HG03103 (cell line): ENCODE data around the gene NCOA7.
"Not testable (repeated sequence)": the region's sequence is repeated elsewhere in the genome, so short reads cannot be mapped to it uniquely, and the experiment has no call there.

Source experiments
- ATAC-seq: cut with Tn5 transposase; IDR thresholded peaks from one replicate; pipeline ENCODE4 v1.9.1; 2021; ENCODE audit warnings: low read depth; ENCODE audit not compliant: unreplicated experiment

The NCOA7 gene

DNA sequence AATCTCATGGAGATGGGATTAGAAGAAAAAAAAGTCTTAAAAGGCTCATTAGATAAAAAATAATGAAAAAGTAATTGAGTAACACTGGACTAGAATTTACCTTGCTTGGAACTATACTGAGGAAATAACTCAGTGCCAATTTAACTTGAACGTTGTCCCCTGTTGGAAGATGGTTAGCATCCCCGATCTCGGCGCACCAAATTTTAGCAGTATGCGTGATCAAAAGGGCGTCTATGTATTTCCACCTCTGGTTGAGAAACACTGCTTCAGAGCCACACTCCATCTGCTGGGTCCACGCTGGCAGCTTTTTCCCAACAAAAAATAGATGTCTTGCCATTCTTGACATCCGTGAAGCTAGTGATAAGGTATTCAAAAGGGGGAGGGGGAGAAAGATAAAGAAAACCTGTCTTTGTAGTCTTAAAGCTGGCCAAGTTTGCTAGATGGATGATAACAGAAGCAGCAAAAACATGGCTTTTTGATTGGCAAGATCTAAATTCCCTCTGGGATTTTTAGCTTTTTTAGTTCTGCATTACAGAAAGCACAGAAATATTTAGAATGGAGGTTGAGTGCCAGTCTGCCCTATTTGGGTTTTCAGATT, 172.2 kb downstream of the NCOA7 start:
- no peak for ATAC-seq

DNA sequence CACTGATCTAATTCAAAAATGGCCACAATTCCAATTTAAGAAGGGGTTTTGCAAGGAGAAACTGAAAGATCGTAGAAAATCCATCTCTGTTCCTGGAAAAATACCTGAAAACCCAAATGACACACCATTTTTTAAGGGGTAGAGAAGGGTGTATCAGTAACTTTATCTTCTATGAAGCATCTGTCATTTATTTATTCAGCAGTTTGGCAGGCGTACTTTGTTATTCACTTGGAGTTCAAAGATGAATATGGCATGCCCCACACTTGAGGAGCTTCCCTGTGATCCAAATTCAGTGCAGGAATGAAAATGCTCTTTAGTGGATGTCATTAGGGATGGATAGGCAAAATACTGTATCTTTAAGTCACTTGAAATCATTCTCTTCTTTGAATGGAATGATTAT, 173.1 kb downstream of the NCOA7 start:
- ATAC-seq = no peak

DNA sequence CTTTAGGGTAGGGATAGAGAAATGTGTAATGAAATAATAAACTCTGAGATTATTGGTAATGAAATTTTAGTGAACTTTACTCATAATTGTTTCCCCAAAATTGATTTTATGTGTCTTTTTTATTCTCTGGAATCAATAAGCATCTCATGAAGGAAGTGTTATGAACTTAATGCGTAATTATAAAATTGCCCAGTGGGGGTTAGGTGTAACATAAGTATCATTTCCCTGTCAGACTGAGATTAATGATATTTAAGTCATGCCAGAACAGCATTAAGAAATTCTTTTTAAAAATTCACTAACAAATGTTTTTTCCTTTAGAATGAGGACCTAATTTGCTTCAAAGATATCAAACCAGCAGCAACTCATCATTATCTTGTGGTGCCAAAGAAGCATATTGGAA, 175.8 kb downstream of the NCOA7 start:
- ATAC-seq = no peak

DNA sequence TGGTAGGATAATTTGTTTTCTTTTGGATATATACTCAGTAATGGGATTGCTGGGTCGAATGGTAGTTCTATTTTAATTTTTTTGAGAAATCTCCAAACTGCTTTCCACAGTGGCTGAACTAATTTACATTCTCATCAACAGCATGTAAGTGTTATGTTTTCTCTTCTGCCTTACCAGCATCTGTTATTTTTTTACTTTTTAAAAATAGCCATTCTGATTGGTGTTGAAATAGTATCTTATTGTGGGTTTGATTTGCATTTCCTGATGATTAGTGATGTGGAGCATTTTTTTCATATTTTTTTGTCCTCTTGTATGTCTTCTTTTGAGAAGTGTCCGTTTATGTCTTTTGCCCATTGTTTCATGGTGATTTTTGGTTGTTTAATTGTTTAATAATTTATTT, 177.7 kb downstream of the NCOA7 start:
- ATAC-seq = no peak

DNA sequence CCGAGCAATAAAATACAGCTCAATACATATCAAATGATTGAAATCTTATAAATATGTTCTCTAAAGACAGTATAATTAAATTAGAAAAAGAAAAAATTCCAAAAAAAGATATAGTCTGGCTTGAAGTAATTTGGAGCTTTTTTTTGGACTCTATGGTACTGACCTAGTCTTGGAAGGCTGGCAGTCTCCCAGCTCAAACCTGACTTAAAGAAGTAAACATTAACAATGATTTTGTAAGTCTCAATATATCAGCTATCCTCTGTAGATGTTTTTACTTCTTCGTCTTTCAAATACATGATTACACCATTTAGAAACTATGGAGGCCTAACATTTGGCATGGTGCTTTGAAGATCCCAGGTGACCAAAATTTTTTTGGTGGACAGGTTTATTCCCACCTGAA, 180.0 kb downstream of the NCOA7 start:
- no peak for ATAC-seq

DNA sequence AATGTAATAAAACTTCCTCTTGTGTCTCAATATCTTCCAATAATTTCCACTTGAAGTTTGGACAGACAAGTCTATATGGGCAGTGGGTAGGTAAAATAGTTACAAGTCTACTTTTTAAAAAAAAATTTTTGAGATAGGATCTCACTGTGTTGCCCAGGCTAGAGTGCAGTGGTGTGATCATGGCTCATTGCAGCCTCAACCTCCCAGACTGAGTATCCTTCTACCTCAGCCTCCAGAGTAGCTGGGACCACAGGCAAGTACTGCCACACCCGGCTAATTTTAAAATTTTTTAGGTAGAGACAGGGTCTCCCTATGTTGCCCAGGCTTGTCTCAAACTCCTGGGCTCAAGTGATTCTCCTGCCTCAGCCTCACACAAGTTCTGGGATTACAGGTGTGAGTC, 181.7 kb downstream of the NCOA7 start:
- ATAC-seq = not testable (repeated sequence)

DNA sequence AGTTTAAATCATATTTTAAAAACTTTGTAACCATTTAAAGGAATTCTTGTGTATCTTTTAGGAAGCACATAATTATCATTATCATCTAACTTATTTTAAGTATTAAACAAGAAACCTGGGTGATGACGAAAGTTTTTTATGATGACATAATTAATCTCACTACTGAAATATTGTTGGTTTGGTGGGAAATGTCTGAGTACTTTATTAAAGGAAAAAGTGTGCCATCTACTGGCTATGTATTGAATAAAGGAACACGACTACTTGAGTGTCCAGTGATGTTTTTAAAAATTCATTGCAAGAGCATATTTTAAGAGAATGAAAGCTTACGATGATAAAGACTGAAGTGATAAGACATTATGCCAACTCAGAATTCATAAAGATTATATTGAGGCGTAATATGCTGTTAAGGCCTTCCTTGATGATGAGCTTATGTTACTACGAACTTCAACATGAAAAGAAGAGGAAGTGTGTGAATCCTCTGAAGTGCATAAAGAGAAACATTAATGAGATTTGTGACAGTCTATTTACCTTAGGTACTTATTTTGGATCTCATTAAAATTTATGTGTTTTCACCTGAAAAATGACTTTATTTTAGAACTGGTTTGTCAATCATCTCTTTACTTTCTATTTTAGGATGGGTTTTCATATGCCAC, 183.6 kb downstream of the NCOA7 start:
- peak; percentile 80 for ATAC-seq

DNA sequence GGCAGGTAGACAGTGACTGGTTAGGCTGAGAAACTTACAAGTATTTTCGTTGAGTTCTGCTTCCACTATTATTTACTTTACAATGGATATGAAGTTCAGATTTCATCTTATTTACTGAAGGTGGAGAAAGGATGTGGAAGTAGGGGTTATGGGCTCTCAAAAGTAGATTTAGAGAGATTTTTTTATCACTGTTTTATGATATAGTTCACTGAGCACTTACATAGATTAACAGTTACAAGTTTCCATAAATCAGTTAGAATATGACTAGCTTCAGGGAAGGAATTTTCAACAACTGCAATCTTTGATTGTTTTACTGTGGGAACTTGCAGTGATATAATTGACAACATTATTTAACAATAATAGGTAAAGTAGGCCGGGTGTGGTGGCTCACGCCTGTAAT, 188.3 kb downstream of the NCOA7 start:
- no peak for ATAC-seq
